ENCODE measurements around the gene CNTN3.

The CNTN3 gene

GRCh38 chr3:74593152-74593551, 21.3 kb downstream of the CNTN3 start:
- TF ChIP-seq, protein P1, sequence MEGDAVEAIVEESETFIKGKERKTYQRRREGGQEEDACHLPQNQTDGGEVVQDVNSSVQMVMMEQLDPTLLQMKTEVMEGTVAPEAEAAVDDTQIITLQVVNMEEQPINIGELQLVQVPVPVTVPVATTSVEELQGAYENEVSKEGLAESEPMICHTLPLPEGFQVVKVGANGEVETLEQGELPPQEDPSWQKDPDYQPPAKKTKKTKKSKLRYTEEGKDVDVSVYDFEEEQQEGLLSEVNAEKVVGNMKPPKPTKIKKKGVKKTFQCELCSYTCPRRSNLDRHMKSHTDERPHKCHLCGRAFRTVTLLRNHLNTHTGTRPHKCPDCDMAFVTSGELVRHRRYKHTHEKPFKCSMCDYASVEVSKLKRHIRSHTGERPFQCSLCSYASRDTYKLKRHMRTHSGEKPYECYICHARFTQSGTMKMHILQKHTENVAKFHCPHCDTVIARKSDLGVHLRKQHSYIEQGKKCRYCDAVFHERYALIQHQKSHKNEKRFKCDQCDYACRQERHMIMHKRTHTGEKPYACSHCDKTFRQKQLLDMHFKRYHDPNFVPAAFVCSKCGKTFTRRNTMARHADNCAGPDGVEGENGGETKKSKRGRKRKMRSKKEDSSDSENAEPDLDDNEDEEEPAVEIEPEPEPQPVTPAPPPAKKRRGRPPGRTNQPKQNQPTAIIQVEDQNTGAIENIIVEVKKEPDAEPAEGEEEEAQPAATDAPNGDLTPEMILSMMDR (IDR thresholded peaks at IDR 0.05; ENCODE audit: insufficient read depth, low read length, poor library complexity, severe bottlenecking), result no peak
- TF ChIP-seq EZH2phosphoT487 (conservative IDR thresholded peaks at IDR 0.05; ENCODE audit: low read length), result no peak
- no peaks in the 10 kb centered on the region for H3K9me2 ChIP-seq (replicated peaks; ENCODE audit: insufficient read depth, low read length)
- no peaks in the 10 kb centered on the region for H3K79me2 ChIP-seq (ENCODE audit: insufficient read depth, low read length)
- no peak overlapping the region for H2AFZ ChIP-seq (ENCODE audit: low read depth, low read length, severe bottlenecking)
- no peak overlapping the region for H3K4me3 ChIP-seq (ENCODE audit: insufficient read depth, low read length, poor library complexity, severe bottlenecking)
- no peaks in the 10 kb centered on the region for H4K20me1 ChIP-seq (ENCODE audit: low read depth, low read length)
- H3K9me3 ChIP-seq (ENCODE audit: insufficient read depth, low read length), result no peaks in the 10 kb centered on the region
- H3K36me3 ChIP-seq (ENCODE audit: low read length), result no peaks in the 10 kb centered on the region
- no peaks in the 10 kb centered on the region for H3F3A ChIP-seq (ENCODE audit: insufficient read depth)
- H3K4me2 ChIP-seq (ENCODE audit: low read depth, low read length, poor library complexity, severe bottlenecking), result no peak overlapping the region
- no peak overlapping the region for H3K27ac ChIP-seq (ENCODE audit: low read depth, low read length)
- H3K27me3 ChIP-seq (ENCODE audit: low read length), result no peaks in the 10 kb centered on the region
- H3K9ac ChIP-seq (ENCODE audit: low read length), result no peak overlapping the region

DNA sequence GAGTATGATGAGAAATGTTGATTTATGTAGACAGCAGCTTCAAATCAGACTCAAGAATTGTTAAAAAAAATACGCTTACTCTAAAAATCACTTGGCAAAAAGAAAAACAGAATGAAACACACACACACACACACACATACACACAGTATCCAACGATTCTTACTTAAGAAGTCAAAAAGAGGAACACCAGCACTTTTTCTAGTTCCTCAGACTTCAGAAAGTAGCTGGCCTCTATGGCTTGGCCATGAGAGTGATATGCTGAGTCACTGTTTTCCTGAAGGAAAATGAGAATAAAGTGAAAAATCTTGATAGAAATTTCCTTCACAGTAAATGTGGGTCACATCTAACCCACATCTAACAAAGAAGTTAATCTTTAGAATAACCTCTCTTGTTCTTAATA, 22.1 kb downstream of the CNTN3 start:
- Histone ChIP-seq H3F3A (ENCODE audit: insufficient read depth) (no peaks in the 10 kb centered on the region), H3K27ac (ENCODE audit: low read depth, low read length) (no peak overlapping the region), H3K4me3 (ENCODE audit: insufficient read depth, low read length, poor library complexity, severe bottlenecking) (no peak overlapping the region), H4K20me1 (ENCODE audit: low read depth, low read length) (no peaks in the 10 kb centered on the region), H3K27me3 (ENCODE audit: low read length) (no peaks in the 10 kb centered on the region), H3K9ac (ENCODE audit: low read length) (no peak overlapping the region), H3K36me3 (ENCODE audit: low read length) (no peaks in the 10 kb centered on the region), H3K4me2 (ENCODE audit: low read depth, low read length, poor library complexity, severe bottlenecking) (no peak overlapping the region), H3K79me2 (ENCODE audit: insufficient read depth, low read length) (no peaks in the 10 kb centered on the region), H3K9me3 (ENCODE audit: insufficient read depth, low read length) (no peaks in the 10 kb centered on the region), H2AFZ (ENCODE audit: low read depth, low read length, severe bottlenecking) (no peak overlapping the region), H3K9me2 (replicated peaks; ENCODE audit: insufficient read depth, low read length) (no peaks in the 10 kb centered on the region)
- TF ChIP-seq, protein P1 (IDR thresholded peaks at IDR 0.05; ENCODE audit: insufficient read depth, low read length, poor library complexity, severe bottlenecking), result no peak
- no peak for TF ChIP-seq EZH2phosphoT487 (conservative IDR thresholded peaks at IDR 0.05; ENCODE audit: low read length)

GRCh38 chr3:74591946-74592345, 22.5 kb downstream of the CNTN3 start:
- no peak overlapping the region for H3K9ac ChIP-seq (ENCODE audit: low read length)
- no peaks in the 10 kb centered on the region for H3K79me2 ChIP-seq (ENCODE audit: insufficient read depth, low read length)
- H3K27me3 ChIP-seq (ENCODE audit: low read length), result no peaks in the 10 kb centered on the region
- H3K4me2 ChIP-seq (ENCODE audit: low read depth, low read length, poor library complexity, severe bottlenecking), result no peak overlapping the region
- TF ChIP-seq EZH2phosphoT487 (conservative IDR thresholded peaks at IDR 0.05; ENCODE audit: low read length), result no peak
- TF ChIP-seq, protein P1 (IDR thresholded peaks at IDR 0.05; ENCODE audit: insufficient read depth, low read length, poor library complexity, severe bottlenecking), result no peak
- H3K27ac ChIP-seq (ENCODE audit: low read depth, low read length), result no peak overlapping the region
- H3F3A ChIP-seq (ENCODE audit: insufficient read depth), result no peaks in the 10 kb centered on the region
- no peaks in the 10 kb centered on the region for H3K36me3 ChIP-seq (ENCODE audit: low read length)
- no peak overlapping the region for H2AFZ ChIP-seq (ENCODE audit: low read depth, low read length, severe bottlenecking)
- no peaks in the 10 kb centered on the region for H3K9me2 ChIP-seq (replicated peaks; ENCODE audit: insufficient read depth, low read length)
- H3K4me3 ChIP-seq (ENCODE audit: insufficient read depth, low read length, poor library complexity, severe bottlenecking), result no peak overlapping the region
- no peaks in the 10 kb centered on the region for H4K20me1 ChIP-seq (ENCODE audit: low read depth, low read length)
- no peaks in the 10 kb centered on the region for H3K9me3 ChIP-seq (ENCODE audit: insufficient read depth, low read length)
